ENCODE measurements around the gene DSC1.

- TF ChIP-seq CTCF (IDR thresholded peaks at IDR 0.05) (no peak), POLR2A (IDR thresholded peaks at IDR 0.05) (no peak), POLR2AphosphoS5 (IDR thresholded peaks at IDR 0.05) (no peak)
These were observed 27.6 kb downstream of the DSC1 start for GRCh38 chr18:31134988-31135529.
